Activated B cell treated with CpG ODN at 0.5 μM for 24 hours (primary cell): ENCODE results near the gene TNPO1. TPM values are rescaled to one million over a fixed set of nuclear protein-coding genes. Genes with fewer than 3 reads are reported as not detected.

ENCODE experiments used
- ATAC-seq: fragments of 200-7000 bp; cut with Tn5 transposase; one replicate; pipeline ENCODE4 v1.10.0; 2021; ENCODE audit warnings: low read depth, mild to moderate bottlenecking, moderate library complexity
- CTCF ChIA-PET: fragments of 350-600 bp; sonication (Branson Sonifier 250); formaldehyde crosslinking; loops from one replicate; lab custom pipeline; 2021; ENCODE audit warnings: antibody characterized with exemption; lab: Charles Lee
- POLR2A ChIA-PET: fragments of 350-600 bp; sonication (Branson Sonifier 250); formaldehyde crosslinking; loops from one replicate; lab custom pipeline; 2021; ENCODE audit warnings: antibody characterized with exemption; lab: Charles Lee
- DNase-seq: peaks from one replicate; pipeline ENCODE4 v3.0.0; 2022
- H3K27ac Mint-ChIP-seq: one replicate; pipeline ENCODE4 v1.8.0; 2020; ENCODE audit warnings: mixed read lengths
- H3K27me3 Mint-ChIP-seq: one replicate; pipeline ENCODE4 v1.8.0; 2021; ENCODE audit warnings: mixed read lengths
- H3K36me3 Mint-ChIP-seq: one replicate; pipeline ENCODE4 v1.8.0; 2021; ENCODE audit warnings: low read depth, mixed read lengths
- H3K4me1 Mint-ChIP-seq: one replicate; pipeline ENCODE4 v1.8.0; 2021; ENCODE audit warnings: mixed read lengths
- H3K4me3 Mint-ChIP-seq: one replicate; pipeline ENCODE4 v1.8.0; 2020; ENCODE audit warnings: mild to moderate bottlenecking, mixed read lengths
- H3K9me3 Mint-ChIP-seq: one replicate; pipeline ENCODE4 v1.8.0; 2020; ENCODE audit warnings: mixed read lengths
- intact Hi-C: fragments of 100-400 bp; cut with micrococcal nuclease; formaldehyde crosslinking; loops from one replicate; pipeline ENCODE4 v1.15.1; 2024
- total RNA-seq: library from RNA; stranded (reverse); gene quantifications from 2 replicates; pipeline ENCODE4 v1.2.3, GENCODE V29; 2022
- TF ChIP-seq, protein P1 (sequence below): fragments of 200-600 bp; IDR thresholded peaks from one replicate; pipeline ENCODE4 v1.8.0; 2022; ENCODE audit warnings: antibody characterized with exemption, mild to moderate bottlenecking

The TNPO1 gene
- total RNA-seq, 1 donor from 2014 or later: 109 TPM

DNA sequence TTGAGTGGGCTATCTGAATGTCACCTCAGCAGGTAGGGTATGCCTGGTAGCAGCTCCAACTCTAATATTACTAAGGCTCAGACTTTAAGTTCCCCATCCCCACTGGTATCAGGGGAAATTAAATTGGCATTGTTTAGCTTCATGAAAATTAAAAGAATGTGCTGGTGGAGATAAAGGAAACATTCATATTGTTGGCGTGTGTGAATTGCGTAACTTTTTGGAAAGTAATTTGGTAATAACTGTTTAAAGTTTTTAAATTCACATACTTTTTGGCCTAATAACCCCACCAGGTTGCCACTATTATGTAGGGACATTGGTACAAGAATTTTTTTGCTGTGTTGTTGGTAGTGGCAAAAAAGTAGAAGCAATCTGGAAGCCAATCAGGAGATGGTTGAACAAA, 29.4 kb downstream of the TNPO1 start:
- H3K36me3 Mint-ChIP-seq: peaks cover 14% of the 10 kb centered on the region
- no peaks in the 10 kb centered on the region for H3K27me3 Mint-ChIP-seq
- intact Hi-C loops: loop anchor here (5.0 to 10.0 kb wide), 2 partner anchors 481 to 539 kb away; no protein-coding TSS in a partner anchor
- H3K4me1 Mint-ChIP-seq: peaks cover 47% of the 10 kb centered on the region
- H3K9me3 Mint-ChIP-seq: no peaks in the 10 kb centered on the region
- H3K4me3 Mint-ChIP-seq: no peak overlapping the region
- no peak for ATAC-seq
- H3K27ac Mint-ChIP-seq: no peak overlapping the region
- TF ChIP-seq, protein P1, sequence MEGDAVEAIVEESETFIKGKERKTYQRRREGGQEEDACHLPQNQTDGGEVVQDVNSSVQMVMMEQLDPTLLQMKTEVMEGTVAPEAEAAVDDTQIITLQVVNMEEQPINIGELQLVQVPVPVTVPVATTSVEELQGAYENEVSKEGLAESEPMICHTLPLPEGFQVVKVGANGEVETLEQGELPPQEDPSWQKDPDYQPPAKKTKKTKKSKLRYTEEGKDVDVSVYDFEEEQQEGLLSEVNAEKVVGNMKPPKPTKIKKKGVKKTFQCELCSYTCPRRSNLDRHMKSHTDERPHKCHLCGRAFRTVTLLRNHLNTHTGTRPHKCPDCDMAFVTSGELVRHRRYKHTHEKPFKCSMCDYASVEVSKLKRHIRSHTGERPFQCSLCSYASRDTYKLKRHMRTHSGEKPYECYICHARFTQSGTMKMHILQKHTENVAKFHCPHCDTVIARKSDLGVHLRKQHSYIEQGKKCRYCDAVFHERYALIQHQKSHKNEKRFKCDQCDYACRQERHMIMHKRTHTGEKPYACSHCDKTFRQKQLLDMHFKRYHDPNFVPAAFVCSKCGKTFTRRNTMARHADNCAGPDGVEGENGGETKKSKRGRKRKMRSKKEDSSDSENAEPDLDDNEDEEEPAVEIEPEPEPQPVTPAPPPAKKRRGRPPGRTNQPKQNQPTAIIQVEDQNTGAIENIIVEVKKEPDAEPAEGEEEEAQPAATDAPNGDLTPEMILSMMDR: no peak
- CTCF ChIA-PET: interaction anchor here (1.7 kb wide), 1 partner anchor 27 kb away, joined by 4 read pairs; no protein-coding TSS in a partner anchor
- POLR2A ChIA-PET: interaction anchor here (0.6 to 2.1 kb wide), 2 partner anchors 29 to 111 kb away, joined by 4 to 10 read pairs; partner anchors contain the start of gene TNPO1
- DNase-seq: no peak

DNA sequence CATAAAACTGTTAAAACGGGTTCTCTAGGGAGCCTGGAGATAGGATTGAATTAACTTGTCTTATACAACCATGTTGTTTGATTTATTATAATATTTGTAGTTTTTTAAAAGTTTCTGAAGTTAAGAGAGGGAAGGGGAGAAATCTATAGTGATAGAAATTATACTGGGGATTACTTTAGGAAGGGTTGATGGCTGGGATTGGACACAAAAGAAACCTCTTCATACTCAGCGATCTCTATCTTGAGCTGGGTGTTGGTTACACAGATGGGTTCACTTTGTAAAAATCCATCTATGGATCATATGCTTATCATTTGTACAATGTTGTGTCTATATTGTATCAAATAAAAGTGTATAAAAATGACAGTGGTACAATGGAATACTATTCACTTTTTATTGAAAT, 30.0 kb downstream of the TNPO1 start:
- H3K36me3 Mint-ChIP-seq: peaks cover 16% of the 10 kb centered on the region
- POLR2A ChIA-PET: interaction anchor here (0.6 to 1.0 kb wide), 2 partner anchors 29 to 110 kb away, joined by 4 to 7 read pairs; no protein-coding TSS in a partner anchor
- no peak overlapping the region for H3K27ac Mint-ChIP-seq
- ATAC-seq (no peak), DNase-seq (no peak)
- H3K9me3 Mint-ChIP-seq: no peaks in the 10 kb centered on the region
- no peak overlapping the region for H3K4me3 Mint-ChIP-seq
- H3K27me3 Mint-ChIP-seq: no peaks in the 10 kb centered on the region
- CTCF ChIA-PET: interaction anchor here (1.7 to 4.1 kb wide), 2 partner anchors 28 kb away, joined by 4 to 22 read pairs; partner anchors contain the start of gene TNPO1
- intact Hi-C loops: loop anchor here (5.0 to 10.0 kb wide), 2 partner anchors 482 to 539 kb away; no protein-coding TSS in a partner anchor
- TF ChIP-seq, protein P1: no peak
- peaks cover 52% of the 10 kb centered on the region for H3K4me1 Mint-ChIP-seq

DNA sequence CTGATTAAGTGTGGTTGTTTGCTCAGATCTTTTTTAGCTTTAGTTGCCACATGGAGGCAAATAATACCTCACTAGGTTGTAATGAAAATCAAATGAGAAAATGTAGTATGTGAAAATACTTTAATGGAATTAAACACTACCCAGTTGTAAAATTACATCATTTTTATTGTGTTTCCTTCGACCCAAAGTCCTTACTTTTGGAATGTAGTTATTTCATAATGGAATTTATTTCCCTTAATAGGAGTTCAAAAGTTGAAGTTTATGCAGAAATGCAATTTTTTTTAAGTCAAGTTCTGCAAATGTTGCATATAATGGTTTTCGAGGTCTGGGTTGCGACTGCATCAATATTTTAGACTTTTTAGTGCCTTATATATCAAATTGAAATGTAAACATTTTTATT, 31.0 kb downstream of the TNPO1 start:
- Mint-ChIP-seq H3K27ac (no peak overlapping the region), H3K9me3 (no peaks in the 10 kb centered on the region), H3K27me3 (no peaks in the 10 kb centered on the region), H3K4me3 (peak overlapping the region; percentile 96), H3K36me3 (peaks cover 26% of the 10 kb centered on the region), H3K4me1 (peaks cover 58% of the 10 kb centered on the region)
- ATAC-seq (no peak), DNase-seq (no peak)
- ChIA-PET POLR2A (interaction anchor here (1.0 to 3.7 kb wide), 3 partner anchors 30 to 527 kb away, joined by 7 to 64 read pairs (median 7); partner anchors contain the start of genes MRPS27, PTCD2 and TNPO1), CTCF (interaction anchor here (4.1 kb wide), 1 partner anchor 29 kb away, joined by 22 read pairs; the partner anchor contains the start of gene TNPO1)
- intact Hi-C loops: loop anchor here (5.0 to 10.0 kb wide), 2 partner anchors 483 to 540 kb away; no protein-coding TSS in a partner anchor
- TF ChIP-seq, protein P1: no peak

DNA sequence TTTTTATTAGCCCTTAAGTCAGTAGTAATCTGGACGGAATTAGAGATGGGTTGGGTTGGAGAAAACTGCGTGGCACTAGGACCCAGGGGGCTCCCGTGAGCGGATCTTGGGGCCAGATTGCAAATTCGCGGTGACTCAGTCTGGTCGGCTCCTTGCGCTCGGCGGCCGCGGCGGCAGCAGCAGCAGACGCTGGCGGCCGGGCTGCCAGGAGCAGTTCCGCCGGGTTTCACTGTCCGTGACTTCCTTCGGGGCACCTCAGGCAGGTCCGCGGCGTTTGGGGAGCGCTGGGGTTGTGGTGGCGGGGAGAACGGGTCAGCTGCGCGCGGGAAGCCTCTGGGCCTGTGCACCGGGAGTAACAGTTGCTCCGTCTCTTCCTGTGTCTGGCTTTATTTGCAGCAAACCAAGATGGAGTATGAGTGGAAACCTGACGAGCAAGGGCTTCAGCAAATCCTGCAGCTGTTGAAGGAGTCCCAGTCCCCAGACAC, 31.6 kb downstream of the TNPO1 start:
- H3K27ac Mint-ChIP-seq: peak overlapping the region; percentile 96
- intact Hi-C loops: loop anchor here (1.0 to 10.0 kb wide), 6 partner anchors 32 to 541 kb away; partner anchors contain the start of genes MRPS27, PTCD2 and TNPO1
- DNase-seq (peak; percentile 82), ATAC-seq (peak; percentile 73)
- ChIA-PET CTCF (interaction anchor here (0.7 to 4.1 kb wide), 3 partner anchors 9 to 30 kb away, joined by 3 to 22 read pairs (median 3); partner anchors contain the start of gene TNPO1), POLR2A (interaction anchor here (0.9 to 3.7 kb wide), 6 partner anchors 22 to 543 kb away, joined by 3 to 64 read pairs (median 4); partner anchors contain the start of genes FCHO2, MRPS27, PTCD2 and TNPO1)
- peak overlapping the region; percentile 96 for H3K4me3 Mint-ChIP-seq
- peaks cover 29% of the 10 kb centered on the region for H3K36me3 Mint-ChIP-seq
- peaks cover 56% of the 10 kb centered on the region for H3K4me1 Mint-ChIP-seq
- TF ChIP-seq, protein P1: no peak
- no peaks in the 10 kb centered on the region for H3K9me3 Mint-ChIP-seq
- H3K27me3 Mint-ChIP-seq: no peaks in the 10 kb centered on the region
